MG63 (cell line): ENCODE measurements around the gene OR5C1. TPM values are rescaled to one million over a fixed set of nuclear protein-coding genes. Genes with fewer than 3 reads are reported as not detected.
A peak's percentile ranks its signal among the peaks of the same experiment; 100 is the strongest.
"Not testable (repeated sequence)": the region's sequence is repeated elsewhere in the genome, so short reads cannot be mapped to it uniquely, and the experiment has no call there.

Experiments
- DNase-seq: peaks from one replicate; pipeline ENCODE4 v3.0.0-alpha.2; 2020
- H3K27me3 ChIP-seq: fragments of 250-450 bp; sonication (Bioruptor Pico); 2 replicates; pipeline ENCODE4 v1.5.1; 2020; ENCODE audit warnings: mild to moderate bottlenecking, moderate library complexity
- H3K36me3 ChIP-seq: fragments of 250-450 bp; sonication (Bioruptor Pico); 2 replicates; pipeline ENCODE4 v1.5.1; 2020; ENCODE audit warnings: mild to moderate bottlenecking, moderate library complexity
- H3K4me3 ChIP-seq: fragments of 250-450 bp; sonication (Bioruptor Pico); 2 replicates; pipeline ENCODE4 v1.5.1; 2020; ENCODE audit warnings: mild to moderate bottlenecking, moderate library complexity
- H3K9me3 ChIP-seq: fragments of 250-450 bp; sonication (Bioruptor Pico); 2 replicates; pipeline ENCODE4 v1.5.1; 2020; ENCODE audit warnings: mild to moderate bottlenecking, moderate library complexity
- total RNA-seq: library from RNA; depleted of rRNA; stranded (reverse); fragments of >200 nt; shearing (Covaris generic); gene quantifications from 2 replicates; pipeline ENCODE4 v1.2.3, GENCODE V29; 2014; ENCODE audit warnings: low replicate concordance

Gene OR5C1
- total RNA-seq, 1 experiment from 2014 or later = not detected

DNA sequence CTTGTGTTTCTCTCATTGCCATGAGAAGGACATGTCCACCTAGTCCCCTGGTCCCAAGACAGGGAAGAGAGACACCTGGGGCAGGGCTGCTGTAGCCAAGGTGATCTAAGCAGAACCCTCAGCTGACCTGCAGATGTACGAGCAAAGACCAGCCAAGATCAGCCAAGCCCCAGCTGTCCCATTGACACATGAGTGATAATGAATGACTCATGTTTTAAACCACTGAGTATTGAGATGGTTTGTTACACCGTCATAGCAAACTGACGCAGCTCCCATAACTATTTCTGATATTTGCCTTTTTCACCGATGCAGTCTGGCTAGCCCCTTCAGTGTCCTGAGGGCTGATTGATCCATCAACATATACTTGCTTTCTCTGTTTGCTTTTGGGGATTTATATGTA lies 17.9 kb downstream of the OR5C1 start:
- peaks cover 2% of the 10 kb centered on the region for H3K9me3 ChIP-seq
- no peaks in the 10 kb centered on the region for H3K36me3 ChIP-seq
- no peak overlapping the region for H3K4me3 ChIP-seq
- H3K27me3 ChIP-seq = no peaks in the 10 kb centered on the region
- DNase-seq = no peak

DNA sequence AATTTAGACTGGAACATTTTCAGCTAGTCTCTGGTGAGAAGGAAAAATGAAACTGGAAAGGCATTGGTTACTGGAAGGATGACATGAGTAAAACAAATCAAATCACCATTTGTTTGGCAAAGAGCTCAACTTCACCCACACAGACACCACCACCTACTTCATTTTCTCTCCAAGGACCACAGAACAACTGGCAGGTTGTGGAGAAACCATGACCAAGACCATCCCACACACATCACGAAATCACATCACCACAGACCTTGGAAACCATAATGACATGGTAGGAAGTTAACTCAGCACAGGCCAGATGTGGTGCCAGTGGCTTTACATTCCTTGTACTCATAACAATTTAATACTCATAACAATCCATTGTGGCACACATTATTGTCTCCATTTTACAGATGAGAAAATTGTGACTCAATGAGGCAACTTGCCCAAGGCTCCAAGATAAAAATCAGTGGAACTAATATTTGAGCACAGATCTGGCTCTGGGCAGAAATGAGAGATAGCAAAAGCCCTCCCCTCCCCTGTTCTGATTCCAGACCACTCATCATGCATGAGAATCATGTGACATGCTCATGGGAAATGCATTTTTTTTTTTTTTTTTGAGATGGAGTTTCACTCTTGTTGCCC lies 18.7 kb downstream of the OR5C1 start:
- Histone ChIP-seq H3K36me3 (no peaks in the 10 kb centered on the region), H3K4me3 (no peak overlapping the region), H3K27me3 (no peaks in the 10 kb centered on the region), H3K9me3 (peaks cover 2% of the 10 kb centered on the region)
- DNase-seq = peak; percentile 33

DNA sequence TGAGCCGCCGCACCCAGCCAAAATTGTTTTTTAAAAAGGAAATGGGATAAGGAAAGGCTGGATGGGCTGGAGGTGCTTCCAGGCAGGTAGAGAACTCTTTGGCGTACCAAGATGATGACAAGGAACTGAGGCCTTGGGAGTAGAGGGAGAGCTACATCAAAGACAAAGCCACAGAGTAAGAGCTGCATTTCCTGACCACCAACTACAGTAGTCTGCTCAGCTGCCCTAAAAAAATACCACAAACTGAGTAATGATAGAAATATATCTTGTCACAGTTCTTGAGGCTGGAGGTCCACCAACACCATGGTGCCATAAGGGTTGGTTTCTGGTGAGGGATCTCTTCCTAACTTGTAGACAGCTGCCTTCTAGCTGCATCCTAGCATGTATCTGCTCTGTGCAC lies 19.4 kb downstream of the OR5C1 start:
- no peak overlapping the region for H3K4me3 ChIP-seq

DNA sequence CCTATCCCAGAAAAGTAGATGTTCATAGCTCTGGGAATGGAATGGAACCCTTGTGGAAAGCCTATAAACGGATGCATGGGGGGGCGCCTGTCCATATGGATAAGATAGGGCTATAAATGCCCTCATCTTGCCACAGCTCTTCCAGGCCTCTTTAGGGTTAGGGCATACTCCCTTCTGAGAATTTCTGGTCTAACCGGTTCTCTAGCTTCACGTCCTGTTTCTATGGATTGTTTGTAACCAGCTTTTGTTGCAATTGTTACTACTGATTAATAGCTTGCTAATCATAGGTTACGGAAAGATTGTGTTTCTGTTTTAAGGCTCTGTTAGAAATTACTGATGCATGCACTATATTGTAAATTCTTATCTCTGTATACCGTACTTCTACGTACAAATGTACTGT lies 20.5 kb downstream of the OR5C1 start:
- not testable (repeated sequence) for H3K9me3 ChIP-seq, H3K27me3 ChIP-seq, H3K36me3 ChIP-seq, H3K4me3 ChIP-seq, DNase-seq

More for the DNA sequence above, 19.4 kb downstream of the OR5C1 start:
- DNase-seq = no peak
- H3K9me3 ChIP-seq = peaks cover 2% of the 10 kb centered on the region
- H3K36me3 ChIP-seq = no peaks in the 10 kb centered on the region
- H3K27me3 ChIP-seq = no peaks in the 10 kb centered on the region

DNA sequence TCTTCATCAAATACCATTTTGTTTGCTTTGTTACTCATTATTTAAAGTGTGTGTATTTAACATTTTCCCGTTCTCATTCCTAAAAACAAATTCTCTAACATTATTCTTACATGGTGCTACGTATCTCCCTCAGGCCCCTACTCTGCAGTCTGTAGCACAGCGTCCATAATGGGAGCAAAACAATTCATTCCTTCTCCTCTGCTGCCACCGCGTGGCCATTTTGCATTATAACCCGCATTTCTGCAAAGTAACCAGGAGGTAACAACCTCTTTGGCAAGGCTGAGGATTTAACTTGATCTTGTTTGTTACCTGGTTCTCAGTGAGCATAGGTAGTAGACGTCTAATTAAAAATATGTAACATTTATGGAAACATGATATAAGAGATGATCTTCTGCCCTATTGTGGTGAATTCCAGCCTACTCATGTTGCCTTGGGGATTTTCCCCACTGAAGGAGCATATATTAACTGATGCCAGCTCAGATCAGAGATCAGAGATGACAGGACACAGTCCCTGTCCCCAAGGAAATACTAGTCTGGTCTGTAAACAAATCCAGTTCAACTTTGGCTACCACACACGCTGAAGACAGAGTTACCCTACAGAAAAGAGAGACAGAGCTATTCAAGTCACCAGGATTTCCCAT lies 21.7 kb downstream of the OR5C1 start:
- no peaks in the 10 kb centered on the region for H3K27me3 ChIP-seq
- no peak overlapping the region for H3K4me3 ChIP-seq
- peak; percentile 28 for DNase-seq
- no peaks in the 10 kb centered on the region for H3K36me3 ChIP-seq
- H3K9me3 ChIP-seq = peaks cover 2% of the 10 kb centered on the region

DNA sequence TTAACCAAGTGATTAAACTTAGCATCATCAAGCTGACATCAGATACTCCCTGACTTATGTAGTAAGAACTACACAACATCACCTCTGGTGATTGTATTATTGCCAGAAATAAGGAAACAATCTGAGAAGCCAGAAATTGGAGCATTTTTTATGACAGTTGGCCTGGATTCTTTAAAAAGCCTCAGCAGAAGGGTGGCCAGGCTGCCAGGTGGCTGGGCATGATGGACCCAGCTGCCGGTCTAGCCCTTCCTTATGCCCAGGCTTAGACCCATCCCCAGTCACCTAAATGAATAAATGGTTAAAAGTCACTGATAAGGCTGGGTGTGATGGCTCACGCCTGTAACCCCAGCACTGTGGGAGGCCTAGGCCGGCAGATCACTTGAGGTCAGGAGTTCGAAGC lies 24.0 kb downstream of the OR5C1 start:
- H3K9me3 ChIP-seq = no peaks in the 10 kb centered on the region
- no peak for DNase-seq
- no peak overlapping the region for H3K4me3 ChIP-seq
- H3K36me3 ChIP-seq = peaks cover 3% of the 10 kb centered on the region
- no peaks in the 10 kb centered on the region for H3K27me3 ChIP-seq

DNA sequence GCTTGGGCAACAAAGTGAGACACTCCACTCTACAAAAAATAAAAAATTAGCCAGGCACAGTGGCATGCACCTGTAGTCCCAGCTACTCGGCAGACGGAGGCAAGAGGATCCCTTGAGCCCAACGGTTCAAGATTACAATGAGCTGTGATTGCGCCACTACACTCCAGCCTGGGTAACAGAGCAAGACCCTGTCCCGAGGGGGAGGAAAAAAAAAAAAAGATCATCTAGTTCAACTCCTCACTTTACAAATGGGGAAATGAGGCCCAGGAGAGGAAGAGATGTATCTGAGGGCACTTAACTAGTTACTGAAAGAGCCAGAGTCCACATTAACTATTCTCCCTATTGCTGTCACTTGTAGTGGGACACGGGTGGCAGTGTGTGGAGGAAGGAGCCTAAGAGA lies 25.8 kb downstream of the OR5C1 start:
- peaks cover 7% of the 10 kb centered on the region for H3K36me3 ChIP-seq
- no peak for DNase-seq
- H3K9me3 ChIP-seq = no peaks in the 10 kb centered on the region
- no peak overlapping the region for H3K4me3 ChIP-seq
- H3K27me3 ChIP-seq = no peaks in the 10 kb centered on the region

DNA sequence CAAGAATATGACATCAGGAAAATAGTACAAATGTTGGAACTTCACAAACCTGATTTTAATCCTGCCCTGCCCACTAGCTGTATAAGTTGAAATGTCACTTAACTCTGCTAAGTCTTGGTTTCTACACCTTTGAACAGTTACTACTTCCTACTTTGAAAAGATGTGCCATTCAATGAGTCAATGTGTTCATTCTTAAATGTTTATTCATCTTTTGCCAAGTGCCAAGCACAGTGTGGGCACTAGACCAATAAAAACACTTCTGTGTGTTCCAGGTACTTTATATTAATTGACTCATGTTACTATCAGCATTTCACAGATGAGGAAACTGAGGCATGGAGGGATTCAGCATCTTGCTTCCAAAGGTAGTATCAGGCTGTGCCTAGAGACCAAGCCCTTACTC lies 26.8 kb downstream of the OR5C1 start:
- Histone ChIP-seq H3K9me3 (no peaks in the 10 kb centered on the region), H3K36me3 (peaks cover 11% of the 10 kb centered on the region), H3K27me3 (no peaks in the 10 kb centered on the region), H3K4me3 (no peak overlapping the region)
- DNase-seq = no peak

DNA sequence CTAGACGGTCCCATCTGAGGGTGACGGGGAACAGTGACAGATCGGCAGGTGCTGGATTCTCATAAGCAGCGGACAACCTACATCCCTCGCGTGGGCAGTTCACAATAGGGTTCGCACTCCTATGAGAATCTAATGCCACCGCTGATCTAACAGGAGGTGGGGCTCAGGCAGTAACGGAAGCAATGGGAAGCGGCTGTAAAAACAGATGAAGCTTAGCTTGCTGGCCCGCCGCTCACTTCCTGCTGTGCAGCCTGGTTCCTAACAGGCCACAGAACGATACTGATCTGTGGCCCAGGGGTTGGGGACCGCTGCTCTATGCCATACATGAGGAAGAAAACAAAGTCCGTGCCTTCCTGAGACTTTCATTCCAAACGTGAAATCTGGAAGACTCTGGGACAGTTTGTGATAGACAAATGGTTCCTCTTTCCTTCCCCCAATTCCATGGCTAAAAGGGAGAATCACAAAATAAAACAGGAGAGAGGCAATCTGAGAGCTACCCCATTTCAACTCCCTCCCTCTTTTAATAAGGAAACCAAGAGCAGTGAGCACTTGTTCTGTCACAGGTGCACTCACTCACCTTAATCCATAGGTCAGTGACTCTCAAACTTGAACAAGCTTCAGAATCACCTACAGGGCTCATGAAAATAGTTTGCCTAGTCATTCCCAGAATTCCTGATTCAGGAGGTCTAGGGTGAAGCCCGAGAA lies 27.6 kb downstream of the OR5C1 start:
- H3K9me3 ChIP-seq = no peaks in the 10 kb centered on the region
- peaks cover 11% of the 10 kb centered on the region for H3K36me3 ChIP-seq
- H3K27me3 ChIP-seq = no peaks in the 10 kb centered on the region
- no peak for DNase-seq
- no peak overlapping the region for H3K4me3 ChIP-seq

DNA sequence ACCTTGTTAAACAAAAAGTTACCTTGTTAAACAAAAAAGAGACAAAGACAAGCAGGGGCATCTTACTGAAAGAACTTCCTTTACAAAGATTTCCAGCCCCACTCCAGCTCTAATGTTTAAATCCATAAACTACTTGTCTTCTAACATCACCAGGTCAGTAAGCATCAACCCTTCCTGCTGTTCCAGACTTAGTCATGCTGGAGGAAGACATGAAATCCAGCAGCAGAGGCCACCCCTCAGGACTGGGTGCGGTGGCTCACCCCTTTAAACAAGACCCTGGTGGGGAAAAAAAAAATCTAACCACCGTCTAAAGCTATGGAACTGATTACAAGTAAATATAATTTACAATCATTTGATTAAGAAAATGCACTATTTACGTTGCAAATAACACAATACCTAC lies 30.6 kb downstream of the OR5C1 start:
- Histone ChIP-seq H3K36me3 (peaks cover 26% of the 10 kb centered on the region), H3K4me3 (no peak overlapping the region), H3K27me3 (no peaks in the 10 kb centered on the region), H3K9me3 (no peaks in the 10 kb centered on the region)
- no peak for DNase-seq

DNA sequence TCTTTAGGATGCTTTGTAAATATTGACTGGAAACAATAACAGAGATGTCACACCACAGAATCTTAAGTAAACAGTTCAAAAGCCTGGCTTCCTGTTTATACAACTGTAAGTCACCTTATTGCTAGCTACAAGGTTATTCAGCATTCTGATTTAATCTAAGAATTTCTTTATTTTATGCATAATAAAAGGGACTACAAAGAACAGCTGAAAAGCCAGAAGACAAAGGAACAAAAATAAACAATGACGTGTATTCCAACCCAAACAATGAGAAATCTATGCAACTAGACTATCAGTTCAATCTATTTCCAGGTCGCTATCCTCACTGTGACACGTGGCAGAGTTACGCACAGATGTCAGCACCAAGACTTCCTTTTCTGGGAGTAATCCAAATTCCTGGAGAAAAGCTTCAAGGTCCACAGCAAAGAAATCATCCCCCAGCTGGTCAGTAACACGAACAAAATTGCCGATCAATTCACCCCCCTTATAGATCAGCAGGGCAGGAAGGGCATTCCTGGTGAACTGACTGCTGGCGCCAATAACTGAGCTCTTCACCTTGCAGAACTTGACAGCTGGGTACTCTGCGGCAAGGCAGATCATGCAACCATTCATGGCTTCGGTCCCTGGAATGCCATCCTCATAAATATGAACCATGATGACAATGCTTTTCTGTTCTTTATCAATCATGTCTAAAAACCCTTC lies 31.2 kb downstream of the OR5C1 start:
- peaks cover 26% of the 10 kb centered on the region for H3K36me3 ChIP-seq
- H3K4me3 ChIP-seq = no peak overlapping the region
- H3K9me3 ChIP-seq = no peaks in the 10 kb centered on the region
- H3K27me3 ChIP-seq = no peaks in the 10 kb centered on the region
- no peak for DNase-seq

DNA sequence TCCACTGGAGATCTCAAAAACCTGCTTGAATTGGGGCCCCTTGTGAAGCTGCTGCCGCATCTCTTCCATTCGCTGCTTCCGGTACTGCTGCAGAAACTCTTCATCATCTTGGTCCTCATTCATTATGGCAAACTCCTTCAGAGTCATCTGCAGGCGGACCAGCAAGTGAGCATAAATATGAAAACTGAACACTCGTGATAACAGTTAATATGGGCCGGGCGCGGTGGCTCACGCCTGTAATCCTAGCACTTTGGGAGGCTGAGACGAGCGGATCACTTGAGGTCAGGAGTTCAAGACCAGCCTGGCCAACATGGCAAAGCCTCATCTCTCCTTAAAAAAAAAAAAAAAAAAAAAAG lies 31.7 kb downstream of the OR5C1 start:
- Histone ChIP-seq H3K27me3 (no peaks in the 10 kb centered on the region), H3K4me3 (no peak overlapping the region), H3K9me3 (no peaks in the 10 kb centered on the region), H3K36me3 (peaks cover 29% of the 10 kb centered on the region)
- DNase-seq = no peak

DNA sequence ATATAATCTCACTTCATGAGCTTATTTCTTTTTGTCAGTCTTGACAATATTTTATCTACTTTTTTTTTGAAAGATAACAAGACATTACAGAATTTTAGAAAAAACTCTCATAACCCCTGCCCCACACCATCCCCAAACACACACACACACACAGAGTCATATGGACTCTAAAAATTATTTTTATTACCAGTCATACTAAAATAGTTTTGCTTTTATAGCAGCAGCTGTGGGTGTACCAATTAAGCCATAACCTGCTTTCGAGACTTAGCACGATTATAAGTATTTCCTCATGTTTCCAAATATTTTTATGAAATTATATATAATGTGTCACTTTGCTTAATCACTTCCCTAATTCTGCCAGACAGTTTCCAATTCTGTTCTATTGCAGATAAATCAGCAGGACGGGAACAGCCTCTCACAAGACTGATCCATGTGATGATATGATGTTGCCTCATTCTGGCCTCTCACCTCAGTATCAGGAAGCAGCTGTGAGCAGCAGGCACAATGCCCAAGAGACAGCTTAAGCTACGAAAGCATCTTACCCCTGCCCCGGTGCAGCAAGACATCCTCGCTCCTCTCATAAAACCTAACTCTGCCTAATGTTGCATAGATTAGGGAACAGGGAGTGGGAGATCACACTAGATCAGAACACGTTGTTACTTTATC lies 32.7 kb downstream of the OR5C1 start:
- H3K27me3 ChIP-seq = no peaks in the 10 kb centered on the region
- DNase-seq = no peak
- H3K9me3 ChIP-seq = no peaks in the 10 kb centered on the region
- H3K4me3 ChIP-seq = no peak overlapping the region
- peaks cover 32% of the 10 kb centered on the region for H3K36me3 ChIP-seq

DNA sequence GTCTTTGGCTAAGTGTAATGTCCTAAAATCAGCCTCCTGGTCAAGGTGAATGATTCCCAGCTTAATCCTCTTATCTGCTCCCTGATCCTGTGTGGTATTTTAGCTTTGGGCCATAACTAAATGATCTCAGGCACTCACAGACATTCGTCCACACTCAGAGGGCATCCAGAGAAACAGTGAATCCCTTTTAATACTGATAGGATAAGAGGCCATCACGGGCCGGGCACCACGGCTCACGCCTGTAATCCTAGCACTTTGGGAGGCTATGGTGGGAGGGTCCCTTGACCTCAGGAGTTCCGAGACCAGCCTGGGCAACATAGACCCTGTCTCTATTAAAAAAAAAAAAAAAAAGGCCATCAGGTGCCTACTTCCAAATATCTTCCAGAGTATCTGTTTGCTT lies 33.3 kb downstream of the OR5C1 start:
- Histone ChIP-seq H3K4me3 (no peak overlapping the region), H3K27me3 (no peaks in the 10 kb centered on the region), H3K36me3 (peaks cover 34% of the 10 kb centered on the region), H3K9me3 (no peaks in the 10 kb centered on the region)
- DNase-seq = no peak

DNA sequence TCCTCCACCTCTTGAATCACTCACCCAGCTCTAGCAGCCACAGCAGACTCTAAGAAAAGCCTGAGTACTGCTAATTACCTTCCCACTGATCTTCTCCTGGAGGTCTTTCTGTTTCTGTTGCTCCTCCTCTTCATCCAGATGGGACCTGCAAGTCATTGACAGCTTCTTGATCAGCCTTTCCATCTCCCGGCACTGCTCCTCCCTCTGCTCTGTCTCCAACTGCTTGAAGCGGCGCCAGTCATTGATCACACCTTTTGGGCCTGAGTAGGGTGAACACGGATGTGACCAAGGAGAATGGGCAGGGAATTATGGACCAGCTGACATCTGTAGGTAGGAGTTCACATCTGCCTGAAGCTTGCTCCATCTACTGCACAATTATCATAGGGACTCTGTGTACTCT lies 34.2 kb downstream of the OR5C1 start:
- Histone ChIP-seq H3K4me3 (no peak overlapping the region), H3K36me3 (peaks cover 29% of the 10 kb centered on the region), H3K9me3 (no peaks in the 10 kb centered on the region), H3K27me3 (no peaks in the 10 kb centered on the region)
- DNase-seq = no peak

DNA sequence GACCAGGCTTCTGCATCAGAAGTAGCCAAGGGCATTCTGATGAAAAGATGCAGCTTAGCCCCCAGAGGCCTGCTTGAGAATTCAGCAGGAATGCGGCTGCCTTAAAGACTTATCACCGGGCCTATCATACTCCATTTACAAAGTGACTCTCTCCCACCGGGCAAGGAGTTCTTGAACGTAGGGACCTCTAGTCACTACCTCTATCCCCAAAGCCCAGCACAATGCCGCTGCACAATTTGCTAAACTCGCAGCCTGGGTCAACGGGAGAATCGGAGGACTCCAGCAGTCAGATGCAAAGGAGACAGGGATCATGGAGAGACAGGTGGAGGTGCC lies 39.0 kb downstream of the OR5C1 start:
- Histone ChIP-seq H3K27me3 (no peaks in the 10 kb centered on the region), H3K9me3 (no peaks in the 10 kb centered on the region), H3K4me3 (peak overlapping the region; percentile 99), H3K36me3 (peaks cover 19% of the 10 kb centered on the region)
- no peak for DNase-seq

DNA sequence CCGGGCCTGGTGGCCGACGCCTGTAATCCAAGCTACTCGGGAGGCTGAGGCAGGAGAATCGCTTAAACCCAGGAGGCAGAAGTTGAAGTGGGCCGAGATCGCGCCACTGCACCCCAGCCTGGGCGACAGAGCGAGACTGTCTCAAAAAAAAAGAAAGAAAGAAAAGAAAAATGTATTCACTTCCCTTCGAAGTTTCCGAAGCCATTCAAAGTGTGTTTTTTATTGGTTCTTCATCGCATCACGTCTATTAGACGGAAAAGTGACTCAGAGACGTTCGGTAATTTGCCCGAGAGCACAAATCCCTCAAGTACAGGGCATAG lies 40.2 kb downstream of the OR5C1 start:
- H3K9me3 ChIP-seq, H3K27me3 ChIP-seq, DNase-seq: not testable (repeated sequence)
- Histone ChIP-seq H3K4me3 (peak overlapping the region; percentile 99), H3K36me3 (peaks cover 11% of the 10 kb centered on the region)
